Activated CD8-positive, alpha-beta memory T cell treated with anti-CD3 and anti-CD28 coated beads, Interleukin-2, amount 50 U/mL, for 4 hours (primary cell): ENCODE measurements around the gene MAST3.
"Not testable (repeated sequence)": the region's sequence is repeated elsewhere in the genome, so short reads cannot be mapped to it uniquely, and the experiment has no call there.

Experiments
- DNase-seq: peaks from one replicate; pipeline ENCODE4 v3.0.0-alpha.2; 2020

MAST3 gene

GRCh38 chr19:18143902-18144301, 46.3 kb downstream of the MAST3 start:
- DNase-seq = no peak

- DNase-seq = no peak
Observed at GRCh38 chr19:18144361-18144760, 46.8 kb downstream of the MAST3 start.

GRCh38 chr19:18144906-18145305, 47.3 kb downstream of the MAST3 start:
- no peak for DNase-seq

- DNase-seq = no peak
Observed at GRCh38 chr19:18145391-18145999, 47.9 kb downstream of the MAST3 start.

- DNase-seq = no peak
Observed at GRCh38 chr19:18147396-18147795, 49.8 kb downstream of the MAST3 start.

- DNase-seq = no peak
Observed at GRCh38 chr19:18149596-18149975, 52.0 kb downstream of the MAST3 start.

GRCh38 chr19:18150776-18151624, 53.4 kb downstream of the MAST3 start:
- DNase-seq = no peak

- peak; percentile 96 for DNase-seq
Observed at GRCh38 chr19:18152442-18152816, 54.9 kb downstream of the MAST3 start.

GRCh38 chr19:18152817-18153555, 55.4 kb downstream of the MAST3 start, which contains the start of gene PIK3R2:
TSS of gene PIK3R2 (plus strand) at chr19:18153163. CDS start at chr19:18155880, 2,717 bp downstream.
- DNase-seq = peak; percentile 99

GRCh38 chr19:18153556-18154134, 56.1 kb downstream of the MAST3 start:
- DNase-seq = peak; percentile 40

- DNase-seq = no peak
Observed at GRCh38 chr19:18155095-18156087, 57.8 kb downstream of the MAST3 start.

GRCh38 chr19:18156268-18156667, 58.7 kb downstream of the MAST3 start:
- DNase-seq = no peak

GRCh38 chr19:18156841-18157464, 59.4 kb downstream of the MAST3 start:
- no peak for DNase-seq

GRCh38 chr19:18157465-18158063, 60.0 kb downstream of the MAST3 start:
- DNase-seq = no peak

GRCh38 chr19:18158467-18158866, 60.9 kb downstream of the MAST3 start:
- no peak for DNase-seq

GRCh38 chr19:18159059-18159616, 61.6 kb downstream of the MAST3 start:
- not testable (repeated sequence) for DNase-seq

- no peak for DNase-seq
Observed at GRCh38 chr19:18159810-18160209, 62.2 kb downstream of the MAST3 start.

- no peak for DNase-seq
Observed at GRCh38 chr19:18160493-18160970, 63.0 kb downstream of the MAST3 start.

- peak; percentile 82 for DNase-seq
Observed at GRCh38 chr19:18160971-18161635, 63.5 kb downstream of the MAST3 start.

GRCh38 chr19:18161636-18162002, 64.0 kb downstream of the MAST3 start:
- DNase-seq = no peak
